Suprapubic skin (tissue), 4 donors: ENCODE data around the gene TOR4A. TPM values are rescaled to one million over a fixed set of nuclear protein-coding genes. Genes with fewer than 3 reads are reported as not detected.

Source experiments
- DNase-seq, 2 donors: peaks; one replicate each; pipeline ENCODE4 v3.0.0-alpha.2; 2019; ENCODE audit warnings: low spot score in 2 of 2
- H3K27ac ChIP-seq: fragments of 200-600 bp; sonication (generic); one replicate; pipeline ENCODE4 v1.5.1; 2019
- H3K27me3 ChIP-seq: fragments of 200-600 bp; sonication (generic); one replicate; pipeline ENCODE4 v1.5.1; 2019
- H3K36me3 ChIP-seq: fragments of 200-600 bp; sonication (generic); one replicate; pipeline ENCODE4 v1.5.1; 2019
- H3K4me1 ChIP-seq: fragments of 200-600 bp; sonication (generic); one replicate; pipeline ENCODE4 v1.5.1; 2019
- H3K4me3 ChIP-seq: fragments of 200-600 bp; sonication (generic); one replicate; pipeline ENCODE4 v1.5.1; 2019; ENCODE audit warnings: mild to moderate bottlenecking
- H3K9me3 ChIP-seq: fragments of 200-600 bp; sonication (generic); one replicate; pipeline ENCODE4 v1.5.1; 2019
- EP300 ChIP-seq: sonication (generic); formaldehyde crosslinking; IDR thresholded peaks from one replicate; pipeline ENCODE4 v1.6.1; 2017; ENCODE audit warnings: antibody characterized with exemption
- POLR2A ChIP-seq, 2 donors: fragments of 450-650 bp; IDR thresholded peaks; one replicate each; pipeline ENCODE4 v1.6.1; 2017; ENCODE audit warnings: antibody characterized with exemption in 2 of 2, mild to moderate bottlenecking in 2 of 2, moderate library complexity in 2 of 2
- POLR2AphosphoS5 ChIP-seq, 3 donors: sonication (generic); formaldehyde crosslinking; IDR thresholded peaks; one replicate each; pipeline ENCODE4 v1.6.1; 2017; ENCODE audit warnings: antibody characterized with exemption in 3 of 3
- WGBS: methylation state at CpG from one replicate; pipeline ENCODE4 v1.1.5; 2018; 5-methylcytosine and 5-hydroxymethylcytosine counted together
- total RNA-seq, 4 donors: library from RNA; depleted of rRNA; stranded (reverse); fragments of >200 nt; gene quantifications; one replicate each; pipeline ENCODE4 v1.1.0, GENCODE V29; 2016
- TF ChIP-seq, protein P1 (sequence below), 2 donors: fragments of 200-600 bp in 1 of 2; fragments of 450-650 bp in 1 of 2; sonication (generic) in 1 of 2; IDR thresholded peaks; one replicate each; pipeline ENCODE4 v1.5.1; 2016 to 2019; ENCODE audit warnings: antibody characterized with exemption in 2 of 2, mild to moderate bottlenecking in 1 of 2, moderate library complexity in 1 of 2

TOR4A gene
- total RNA-seq, 4 donors from 2014 or later: 3.5 to 9.2 (median 4.4) TPM

DNA sequence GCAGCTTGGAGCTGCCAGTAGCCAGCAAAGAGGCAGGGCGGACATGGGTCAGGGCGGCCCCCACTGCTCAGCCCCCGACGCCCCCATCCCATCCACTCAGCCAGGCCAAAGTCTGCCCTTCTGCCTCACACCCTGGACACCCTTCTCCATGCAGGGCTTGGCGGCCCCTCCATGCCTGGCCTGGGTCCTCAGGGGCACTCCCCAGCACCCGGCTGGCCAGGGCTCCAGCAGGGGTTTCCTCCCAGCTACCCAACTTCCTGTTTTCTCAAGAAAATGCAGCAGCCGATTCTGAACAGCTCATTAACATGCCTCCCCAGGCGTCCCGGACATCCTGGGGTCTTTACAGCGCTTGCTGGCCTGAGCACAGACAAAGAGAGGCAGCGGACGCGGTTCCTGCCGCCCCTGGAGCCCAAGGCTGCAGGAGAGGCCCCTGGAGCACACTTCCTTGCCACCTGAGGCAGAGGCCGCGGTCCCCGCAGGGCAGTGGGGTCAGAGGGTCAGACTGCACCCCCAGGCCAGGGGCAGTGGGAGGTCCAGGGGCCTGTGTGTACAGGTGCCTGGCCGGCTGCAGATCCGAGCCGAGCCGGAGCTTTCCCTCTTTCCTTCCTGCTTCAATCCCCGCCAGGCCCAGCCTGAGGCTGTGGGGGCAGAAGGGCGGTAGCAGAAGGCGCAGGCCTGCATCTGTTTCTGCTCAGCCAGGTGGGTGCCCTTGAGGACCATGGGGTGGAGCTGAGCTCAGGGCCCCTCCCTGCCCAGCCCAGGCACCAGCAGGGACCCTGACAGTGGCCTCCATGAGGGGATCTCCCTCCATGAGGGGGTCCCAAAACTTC lies 43.2 kb downstream of the TOR4A start:
- no peak for DNase-seq
- H3K27me3 ChIP-seq: peaks cover 30% of the 10 kb centered on the region
- TF ChIP-seq, protein P1, sequence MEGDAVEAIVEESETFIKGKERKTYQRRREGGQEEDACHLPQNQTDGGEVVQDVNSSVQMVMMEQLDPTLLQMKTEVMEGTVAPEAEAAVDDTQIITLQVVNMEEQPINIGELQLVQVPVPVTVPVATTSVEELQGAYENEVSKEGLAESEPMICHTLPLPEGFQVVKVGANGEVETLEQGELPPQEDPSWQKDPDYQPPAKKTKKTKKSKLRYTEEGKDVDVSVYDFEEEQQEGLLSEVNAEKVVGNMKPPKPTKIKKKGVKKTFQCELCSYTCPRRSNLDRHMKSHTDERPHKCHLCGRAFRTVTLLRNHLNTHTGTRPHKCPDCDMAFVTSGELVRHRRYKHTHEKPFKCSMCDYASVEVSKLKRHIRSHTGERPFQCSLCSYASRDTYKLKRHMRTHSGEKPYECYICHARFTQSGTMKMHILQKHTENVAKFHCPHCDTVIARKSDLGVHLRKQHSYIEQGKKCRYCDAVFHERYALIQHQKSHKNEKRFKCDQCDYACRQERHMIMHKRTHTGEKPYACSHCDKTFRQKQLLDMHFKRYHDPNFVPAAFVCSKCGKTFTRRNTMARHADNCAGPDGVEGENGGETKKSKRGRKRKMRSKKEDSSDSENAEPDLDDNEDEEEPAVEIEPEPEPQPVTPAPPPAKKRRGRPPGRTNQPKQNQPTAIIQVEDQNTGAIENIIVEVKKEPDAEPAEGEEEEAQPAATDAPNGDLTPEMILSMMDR (IDR thresholded peaks at IDR 0.05): no peak
- TF ChIP-seq EP300: no peak
- TF ChIP-seq POLR2AphosphoS5 (IDR thresholded peaks at IDR 0.05): no peak
- no peak for TF ChIP-seq POLR2A (IDR thresholded peaks at IDR 0.05)
- H3K9me3 ChIP-seq: no peaks in the 10 kb centered on the region
- WGBS: 20% methylated on average over 2 of the region's 24 CpGs
- no peak overlapping the region for H3K27ac ChIP-seq
- H3K4me3 ChIP-seq: no peak overlapping the region
- H3K4me1 ChIP-seq: peaks cover 26% of the 10 kb centered on the region
- no peaks in the 10 kb centered on the region for H3K36me3 ChIP-seq

DNA sequence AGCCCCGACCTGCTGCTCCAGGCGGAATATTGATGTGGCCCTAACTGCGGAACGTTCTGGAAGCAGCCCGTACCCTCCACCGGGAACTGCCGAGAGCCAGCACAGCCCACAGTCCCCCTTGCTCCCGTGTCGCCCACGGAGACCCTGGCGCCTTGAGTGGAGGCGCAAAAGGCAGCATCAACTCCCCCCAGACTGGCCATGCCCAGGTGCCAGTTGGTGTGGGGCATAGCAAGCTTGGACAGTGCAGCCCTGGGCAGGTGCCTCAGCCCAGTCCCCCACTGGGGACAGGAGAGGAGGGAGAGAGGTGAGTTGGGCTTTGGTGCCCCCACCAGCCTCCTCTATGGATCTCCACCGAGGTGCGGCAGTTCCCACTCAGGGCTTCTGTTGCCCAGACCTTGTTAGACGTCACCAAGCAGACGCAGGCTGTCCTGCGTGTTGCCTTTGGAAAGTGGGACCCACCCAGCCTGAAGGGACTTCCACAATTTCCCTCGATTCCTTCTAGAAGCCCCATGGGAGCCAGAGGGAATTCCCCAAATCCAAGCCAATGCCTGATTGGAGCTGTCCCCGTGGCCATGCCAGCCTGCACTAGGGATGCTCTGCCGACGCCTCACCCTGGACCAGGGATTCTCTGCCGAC lies 44.3 kb downstream of the TOR4A start:
- Histone ChIP-seq H3K27me3 (peaks cover 19% of the 10 kb centered on the region), H3K9me3 (no peaks in the 10 kb centered on the region), H3K36me3 (no peaks in the 10 kb centered on the region), H3K4me3 (no peak overlapping the region), H3K27ac (no peak overlapping the region), H3K4me1 (peaks cover 15% of the 10 kb centered on the region)
- no peak for DNase-seq
- WGBS: 79% methylated on average over 10 of the region's 22 CpGs
- TF ChIP-seq EP300 (no peak), POLR2A (IDR thresholded peaks at IDR 0.05) (no peak), POLR2AphosphoS5 (IDR thresholded peaks at IDR 0.05) (no peak)
- TF ChIP-seq, protein P1 (IDR thresholded peaks at IDR 0.05): no peak

DNA sequence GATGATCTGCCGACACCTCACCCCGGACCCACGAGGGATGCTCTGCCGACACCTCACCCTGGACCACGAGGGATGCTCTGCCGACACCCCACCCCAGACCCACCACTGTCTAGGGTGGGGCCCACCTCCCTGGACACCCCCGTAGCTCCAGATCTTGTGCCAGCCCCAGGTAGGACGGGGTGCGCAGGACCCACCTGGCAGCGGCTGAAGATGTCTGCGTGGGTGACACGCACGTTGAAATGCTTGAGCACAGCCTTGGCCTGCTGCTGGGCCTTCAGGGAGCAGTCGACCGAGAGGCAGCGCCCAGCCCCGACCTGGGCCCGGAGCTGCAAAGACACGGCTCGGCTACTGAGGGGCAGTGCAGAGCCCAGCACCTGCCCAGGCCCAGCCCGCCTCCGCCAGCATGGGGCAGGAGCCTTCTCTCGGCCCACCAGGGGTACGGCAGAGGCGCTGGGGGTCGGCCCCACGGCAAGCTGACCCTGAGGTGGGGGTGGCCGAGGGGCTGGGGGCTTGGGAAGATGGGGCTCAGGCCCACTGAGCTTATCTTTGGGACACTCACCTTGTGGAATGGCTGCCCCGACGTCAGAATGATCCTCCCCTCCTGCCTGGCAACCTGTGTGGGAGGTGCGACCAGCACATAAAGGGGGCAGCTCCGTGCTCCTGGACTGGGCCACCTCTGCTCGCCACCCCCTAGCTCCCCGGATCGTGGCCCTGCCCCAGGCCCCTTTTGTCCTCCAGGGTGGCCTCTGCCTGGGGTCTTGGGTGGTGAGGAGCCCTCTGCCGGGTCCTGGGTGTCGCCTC lies 46.2 kb downstream of the TOR4A start:
- 92% methylated on average over 9 of the region's 37 CpGs for WGBS
- Histone ChIP-seq H3K27me3 (peaks cover 5% of the 10 kb centered on the region), H3K27ac (no peak overlapping the region), H3K9me3 (no peaks in the 10 kb centered on the region), H3K4me1 (peaks cover 11% of the 10 kb centered on the region), H3K36me3 (no peaks in the 10 kb centered on the region), H3K4me3 (no peak overlapping the region)
- TF ChIP-seq, protein P1 (IDR thresholded peaks at IDR 0.05): no peak
- TF ChIP-seq POLR2AphosphoS5 (IDR thresholded peaks at IDR 0.05): no peak
- no peak for TF ChIP-seq EP300
- DNase-seq: no peak

DNA sequence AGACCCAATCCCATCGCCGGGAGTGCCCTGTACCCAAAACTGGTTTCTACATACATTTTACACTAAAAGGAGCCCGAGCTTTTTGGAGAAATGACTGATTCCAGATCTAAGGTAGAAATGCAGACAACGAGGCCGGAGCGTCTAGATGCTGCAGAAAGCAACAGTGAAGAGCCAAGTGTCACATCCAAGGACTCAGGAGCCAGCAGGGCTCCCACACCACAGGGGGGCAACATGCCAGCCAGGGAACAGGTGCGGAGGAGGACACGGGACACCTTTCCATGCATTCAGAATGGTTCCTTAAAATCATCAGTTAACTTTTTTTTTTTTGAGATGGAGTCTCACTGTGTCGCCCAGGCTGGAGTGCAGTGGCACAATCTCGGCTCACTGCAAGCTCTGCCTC lies 47.6 kb downstream of the TOR4A start:
- no peak overlapping the region for H3K4me3 ChIP-seq
- no peak overlapping the region for H3K27ac ChIP-seq
- no peaks in the 10 kb centered on the region for H3K36me3 ChIP-seq
- no peak for DNase-seq
- H3K9me3 ChIP-seq: no peaks in the 10 kb centered on the region
- 92% methylated on average over 10 of the region's 10 CpGs for WGBS
- TF ChIP-seq POLR2AphosphoS5 (IDR thresholded peaks at IDR 0.05) (no peak), POLR2A (IDR thresholded peaks at IDR 0.05) (no peak), EP300 (no peak)
- TF ChIP-seq, protein P1 (IDR thresholded peaks at IDR 0.05): no peak
- peaks cover 3% of the 10 kb centered on the region for H3K27me3 ChIP-seq
- peaks cover 11% of the 10 kb centered on the region for H3K4me1 ChIP-seq

DNA sequence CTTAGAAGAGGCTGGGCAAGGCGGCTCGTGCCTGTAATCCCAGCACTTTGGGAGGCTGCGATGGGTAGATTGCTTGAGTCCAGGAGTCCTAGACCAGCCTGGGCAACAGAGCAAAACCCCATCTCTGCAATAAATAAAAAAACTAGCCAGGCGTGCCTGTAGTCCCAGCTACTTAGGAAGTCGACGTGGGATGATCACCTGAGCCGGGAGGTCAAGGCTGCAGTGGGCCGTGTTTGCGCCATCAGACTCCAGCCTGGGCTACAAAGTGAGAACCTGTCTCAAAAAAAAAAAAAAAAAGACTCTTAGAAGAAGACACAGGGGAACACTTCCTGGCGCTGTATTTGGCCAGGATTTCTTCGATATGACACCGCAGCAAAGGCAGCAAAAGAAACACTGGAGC lies 48.3 kb downstream of the TOR4A start:
- no peaks in the 10 kb centered on the region for H3K36me3 ChIP-seq
- no peak overlapping the region for H3K4me3 ChIP-seq
- TF ChIP-seq, protein P1 (IDR thresholded peaks at IDR 0.05): no peak
- TF ChIP-seq POLR2AphosphoS5 (IDR thresholded peaks at IDR 0.05): no peak
- TF ChIP-seq EP300: no peak
- TF ChIP-seq POLR2A (IDR thresholded peaks at IDR 0.05): no peak
- WGBS: 96% methylated on average over 11 of the region's 12 CpGs
- no peaks in the 10 kb centered on the region for H3K27me3 ChIP-seq
- peaks cover 6% of the 10 kb centered on the region for H3K4me1 ChIP-seq
- no peaks in the 10 kb centered on the region for H3K9me3 ChIP-seq
- no peak for DNase-seq
- H3K27ac ChIP-seq: no peak overlapping the region
